HEK293 (cell line): ENCODE results near the gene BUB3.

Source experiments
- RBAK ChIP-seq: fragments of 450-650 bp; formaldehyde crosslinking; IDR thresholded peaks from 2 replicates; pipeline ENCODE4 v1.5.1; 2016; ENCODE audit warnings: missing biosample characterization, missing genetic modification characterization
- SCRT1 ChIP-seq: fragments of 450-650 bp; formaldehyde crosslinking; IDR thresholded peaks from 2 replicates; pipeline ENCODE4 v1.5.1; 2016; ENCODE audit warnings: missing biosample characterization, missing genetic modification characterization, borderline replicate concordance
- ZBTB17 ChIP-seq: fragments of 450-650 bp; formaldehyde crosslinking; IDR thresholded peaks from 2 replicates; pipeline ENCODE4 v1.5.1; 2016; ENCODE audit warnings: missing biosample characterization, missing genetic modification characterization
- ZBTB20 ChIP-seq: fragments of 450-650 bp; formaldehyde crosslinking; IDR thresholded peaks from 2 replicates; pipeline ENCODE4 v1.5.1; 2016; ENCODE audit warnings: missing biosample characterization, missing genetic modification characterization
- ZBTB21 ChIP-seq: fragments of 450-650 bp; formaldehyde crosslinking; IDR thresholded peaks from 2 replicates; pipeline ENCODE4 v1.5.1; 2017; ENCODE audit warnings: missing biosample characterization, missing genetic modification characterization
- ZBTB48 ChIP-seq: fragments of 450-650 bp; formaldehyde crosslinking; IDR thresholded peaks from 2 replicates; pipeline ENCODE4 v1.5.1; 2016; ENCODE audit warnings: missing biosample characterization, missing genetic modification characterization
- ZFHX2 ChIP-seq: fragments of 450-650 bp; formaldehyde crosslinking; conservative IDR thresholded peaks from 2 replicates; pipeline ENCODE4 v1.5.1; 2016; ENCODE audit warnings: missing biosample characterization, missing genetic modification characterization
- ZFP3 ChIP-seq: fragments of 450-650 bp; formaldehyde crosslinking; IDR thresholded peaks from 2 replicates; pipeline ENCODE4 v1.5.1; 2016; ENCODE audit warnings: low read depth, missing biosample characterization, missing genetic modification characterization
- ZNF10 ChIP-seq: fragments of 450-650 bp; formaldehyde crosslinking; IDR thresholded peaks from 2 replicates; pipeline ENCODE4 v1.5.1; 2017; ENCODE audit warnings: missing biosample characterization, missing genetic modification characterization
- ZNF112 ChIP-seq: fragments of 450-650 bp; formaldehyde crosslinking; IDR thresholded peaks from 2 replicates; pipeline ENCODE4 v1.5.0; 2017; ENCODE audit warnings: missing biosample characterization, missing genetic modification characterization
- ZNF121 ChIP-seq: fragments of 450-650 bp; formaldehyde crosslinking; IDR thresholded peaks from 2 replicates; pipeline ENCODE4 v1.5.1; 2016; ENCODE audit warnings: missing biosample characterization, missing genetic modification characterization
- ZNF132 ChIP-seq: fragments of 450-650 bp; formaldehyde crosslinking; IDR thresholded peaks from 2 replicates; pipeline ENCODE4 v1.5.1; 2017; ENCODE audit warnings: missing biosample characterization, missing genetic modification characterization, borderline replicate concordance
- ZNF155 ChIP-seq: fragments of 450-650 bp; formaldehyde crosslinking; IDR thresholded peaks from 2 replicates; pipeline ENCODE4 v1.5.1; 2016; ENCODE audit warnings: missing biosample characterization, missing genetic modification characterization
- ZNF2 ChIP-seq: fragments of 450-650 bp; formaldehyde crosslinking; IDR thresholded peaks from 2 replicates; pipeline ENCODE4 v1.5.1; 2016; ENCODE audit warnings: missing biosample characterization, missing genetic modification characterization
- ZNF214 ChIP-seq: fragments of 450-650 bp; formaldehyde crosslinking; IDR thresholded peaks from 2 replicates; pipeline ENCODE4 v1.5.1; 2017; ENCODE audit warnings: missing biosample characterization, mild to moderate bottlenecking, missing genetic modification characterization, borderline replicate concordance
- ZNF324 ChIP-seq: fragments of 450-650 bp; formaldehyde crosslinking; IDR thresholded peaks from 2 replicates; pipeline ENCODE4 v1.5.1; 2016; ENCODE audit warnings: missing biosample characterization, missing genetic modification characterization
- ZNF335 ChIP-seq: fragments of 450-650 bp; formaldehyde crosslinking; conservative IDR thresholded peaks from 2 replicates; pipeline ENCODE4 v1.5.1; 2016; ENCODE audit warnings: missing biosample characterization, missing genetic modification characterization
- ZNF341 ChIP-seq: fragments of 450-650 bp; formaldehyde crosslinking; IDR thresholded peaks from 2 replicates; pipeline ENCODE4; 2016; ENCODE audit warnings: low read depth, missing biosample characterization, missing genetic modification characterization
- ZNF354C ChIP-seq: fragments of 450-650 bp; formaldehyde crosslinking; IDR thresholded peaks from 2 replicates; pipeline ENCODE4 v1.5.1; 2016; ENCODE audit warnings: missing biosample characterization, missing genetic modification characterization, low read depth, borderline replicate concordance
- ZNF394 ChIP-seq: fragments of 450-650 bp; formaldehyde crosslinking; IDR thresholded peaks from 2 replicates; pipeline ENCODE4 v1.5.1; 2016; ENCODE audit warnings: missing biosample characterization, missing genetic modification characterization, mild to moderate bottlenecking, moderate library complexity, borderline replicate concordance
- ZNF473 ChIP-seq: fragments of 450-650 bp; formaldehyde crosslinking; IDR thresholded peaks from 2 replicates; pipeline ENCODE4 v1.5.1; 2017; ENCODE audit warnings: missing biosample characterization, missing genetic modification characterization
- ZNF548 ChIP-seq: fragments of 450-650 bp; formaldehyde crosslinking; IDR thresholded peaks from 2 replicates; pipeline ENCODE4 v1.5.1; 2016; ENCODE audit warnings: missing biosample characterization, missing genetic modification characterization
- ZNF670 ChIP-seq: fragments of 450-650 bp; formaldehyde crosslinking; IDR thresholded peaks from 2 replicates; pipeline ENCODE4 v1.5.1; 2016; ENCODE audit warnings: missing biosample characterization, missing genetic modification characterization, low read depth
- ZNF677 ChIP-seq: fragments of 450-650 bp; IDR thresholded peaks from 2 replicates; pipeline ENCODE4 v1.5.0; 2018; ENCODE audit warnings: missing biosample characterization, mild to moderate bottlenecking, missing genetic modification characterization, moderate library complexity
- ZNF747 ChIP-seq: fragments of 450-650 bp; formaldehyde crosslinking; IDR thresholded peaks from 2 replicates; pipeline ENCODE4 v1.5.1; 2016; ENCODE audit warnings: missing biosample characterization, missing genetic modification characterization
- ZNF76 ChIP-seq: fragments of 450-650 bp; formaldehyde crosslinking; IDR thresholded peaks from 2 replicates; pipeline ENCODE4; 2016; ENCODE audit warnings: low read depth, missing biosample characterization, missing genetic modification characterization, borderline replicate concordance
- ZNF768 ChIP-seq: fragments of 450-650 bp; formaldehyde crosslinking; IDR thresholded peaks from 2 replicates; pipeline ENCODE4 v1.5.1; 2018; ENCODE audit warnings: missing biosample characterization, mild to moderate bottlenecking, missing genetic modification characterization
- ZNF837 ChIP-seq: fragments of 450-650 bp; formaldehyde crosslinking; IDR thresholded peaks from 2 replicates; pipeline ENCODE4 v1.5.1; 2016; ENCODE audit warnings: missing biosample characterization, missing genetic modification characterization
- ZSCAN16 ChIP-seq: fragments of 450-650 bp; formaldehyde crosslinking; IDR thresholded peaks from 2 replicates; pipeline ENCODE4 v1.5.1; 2016; ENCODE audit warnings: missing biosample characterization, missing genetic modification characterization
- TF ChIP-seq, protein P1 (sequence below): fragments of 450-650 bp; formaldehyde crosslinking; IDR thresholded peaks from 2 replicates; pipeline ENCODE4 v1.5.1; 2016; ENCODE audit warnings: missing biosample characterization, missing genetic modification characterization
- TF ChIP-seq, protein P2 (sequence below): fragments of 450-650 bp; formaldehyde crosslinking; IDR thresholded peaks from 2 replicates; pipeline ENCODE4 v1.5.1; 2017; ENCODE audit warnings: missing biosample characterization, missing genetic modification characterization
- TF ChIP-seq, protein P3 (sequence below): fragments of 450-650 bp; IDR thresholded peaks from 2 replicates; pipeline ENCODE4 v1.5.1; 2018; ENCODE audit warnings: missing biosample characterization, missing genetic modification characterization
- TF ChIP-seq, protein P4 (sequence below): fragments of 450-650 bp; formaldehyde crosslinking; IDR thresholded peaks from 2 replicates; pipeline ENCODE4 v1.5.0; 2017; ENCODE audit warnings: missing biosample characterization, missing genetic modification characterization, borderline replicate concordance

Gene BUB3

DNA sequence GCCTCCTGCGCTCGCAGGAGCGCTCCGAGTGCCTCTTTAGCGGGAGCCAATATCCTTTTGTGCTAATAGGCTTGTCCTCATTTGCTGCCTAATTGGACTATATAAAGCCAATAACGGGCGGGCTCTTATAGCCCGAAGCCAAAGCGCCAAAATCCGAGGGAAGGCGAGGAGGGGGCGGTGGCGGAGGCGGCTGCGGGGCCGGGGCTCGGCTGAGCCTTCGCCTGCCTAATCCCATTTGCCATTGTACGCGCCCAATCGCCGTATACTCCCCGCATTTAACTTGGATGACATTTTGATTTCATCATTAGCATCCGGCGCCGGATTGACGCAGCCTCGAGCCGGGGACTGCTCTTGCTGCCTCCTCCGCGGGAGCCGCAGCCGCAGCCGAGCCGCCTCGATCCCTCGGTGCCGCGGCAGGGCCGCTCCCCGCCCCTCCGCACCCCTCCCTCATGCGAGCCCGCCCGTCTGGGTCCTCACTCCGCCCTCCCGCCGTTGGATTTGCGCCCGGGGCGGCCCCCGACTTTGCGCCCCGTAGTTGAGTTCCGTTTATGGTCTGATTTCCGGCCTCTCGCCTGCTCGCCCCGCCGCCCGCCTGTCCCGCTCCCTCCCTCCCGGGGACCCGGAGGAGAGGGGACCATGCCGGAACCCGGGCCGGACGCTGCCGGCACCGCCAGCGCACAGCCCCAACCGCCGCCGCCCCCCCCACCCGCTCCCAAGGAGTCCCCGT lies 18.6 kb upstream of the BUB3 start, which contains the start of gene HMX3 (continued):
- TF ChIP-seq, protein P1, sequence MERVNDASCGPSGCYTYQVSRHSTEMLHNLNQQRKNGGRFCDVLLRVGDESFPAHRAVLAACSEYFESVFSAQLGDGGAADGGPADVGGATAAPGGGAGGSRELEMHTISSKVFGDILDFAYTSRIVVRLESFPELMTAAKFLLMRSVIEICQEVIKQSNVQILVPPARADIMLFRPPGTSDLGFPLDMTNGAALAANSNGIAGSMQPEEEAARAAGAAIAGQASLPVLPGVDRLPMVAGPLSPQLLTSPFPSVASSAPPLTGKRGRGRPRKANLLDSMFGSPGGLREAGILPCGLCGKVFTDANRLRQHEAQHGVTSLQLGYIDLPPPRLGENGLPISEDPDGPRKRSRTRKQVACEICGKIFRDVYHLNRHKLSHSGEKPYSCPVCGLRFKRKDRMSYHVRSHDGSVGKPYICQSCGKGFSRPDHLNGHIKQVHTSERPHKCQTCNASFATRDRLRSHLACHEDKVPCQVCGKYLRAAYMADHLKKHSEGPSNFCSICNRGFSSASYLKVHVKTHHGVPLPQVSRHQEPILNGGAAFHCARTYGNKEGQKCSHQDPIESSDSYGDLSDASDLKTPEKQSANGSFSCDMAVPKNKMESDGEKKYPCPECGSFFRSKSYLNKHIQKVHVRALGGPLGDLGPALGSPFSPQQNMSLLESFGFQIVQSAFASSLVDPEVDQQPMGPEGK, result peak; percentile 65
- peak; percentile 28; the same call in 1 of the 2 replicates for TF ChIP-seq ZBTB48 (tag by site-specific recombination)
- TF ChIP-seq ZNF394 (tag by site-specific recombination), result no peak
- no peak for TF ChIP-seq SCRT1 (tag by site-specific recombination)
- no peak for TF ChIP-seq ZNF768 (tag by site-specific recombination)
- TF ChIP-seq, protein P2, sequence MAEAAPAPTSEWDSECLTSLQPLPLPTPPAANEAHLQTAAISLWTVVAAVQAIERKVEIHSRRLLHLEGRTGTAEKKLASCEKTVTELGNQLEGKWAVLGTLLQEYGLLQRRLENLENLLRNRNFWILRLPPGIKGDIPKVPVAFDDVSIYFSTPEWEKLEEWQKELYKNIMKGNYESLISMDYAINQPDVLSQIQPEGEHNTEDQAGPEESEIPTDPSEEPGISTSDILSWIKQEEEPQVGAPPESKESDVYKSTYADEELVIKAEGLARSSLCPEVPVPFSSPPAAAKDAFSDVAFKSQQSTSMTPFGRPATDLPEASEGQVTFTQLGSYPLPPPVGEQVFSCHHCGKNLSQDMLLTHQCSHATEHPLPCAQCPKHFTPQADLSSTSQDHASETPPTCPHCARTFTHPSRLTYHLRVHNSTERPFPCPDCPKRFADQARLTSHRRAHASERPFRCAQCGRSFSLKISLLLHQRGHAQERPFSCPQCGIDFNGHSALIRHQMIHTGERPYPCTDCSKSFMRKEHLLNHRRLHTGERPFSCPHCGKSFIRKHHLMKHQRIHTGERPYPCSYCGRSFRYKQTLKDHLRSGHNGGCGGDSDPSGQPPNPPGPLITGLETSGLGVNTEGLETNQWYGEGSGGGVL (tag by site-specific recombination), result no peak; the same call in 1 of the 2 replicates
- no peak for TF ChIP-seq ZNF2 (tag by site-specific recombination)
- no peak for TF ChIP-seq ZNF76 (tag by site-specific recombination)
- TF ChIP-seq ZSCAN16 (tag by site-specific recombination), result no peak
- TF ChIP-seq ZBTB17 (tag by site-specific recombination), result no peak
- no peak for TF ChIP-seq ZNF132 (tag by site-specific recombination)
- TF ChIP-seq ZNF670 (tag by site-specific recombination), result no peak
- TF ChIP-seq ZNF473 (tag by site-specific recombination), result no peak
- no peak for TF ChIP-seq ZNF121 (tag by site-specific recombination)
- peak; percentile 50; the same call in 1 of the 2 replicates for TF ChIP-seq ZBTB20 (tag by site-specific recombination)
- peak; percentile 93 for TF ChIP-seq ZNF335 (tag by site-specific recombination)
- TF ChIP-seq ZFP3 (tag by site-specific recombination), result no peak
- TF ChIP-seq ZNF548, result no peak
- no peak for TF ChIP-seq ZNF677 (tag by site-specific recombination)
- no peak for TF ChIP-seq ZNF324
- TF ChIP-seq ZNF747, result no peak
- TF ChIP-seq ZNF837 (tag by site-specific recombination), result no peak
- TF ChIP-seq ZNF155, result no peak
- no peak for TF ChIP-seq ZBTB21
- peak; percentile 85 for TF ChIP-seq ZFHX2 (tag by site-specific recombination)
- TF ChIP-seq RBAK (tag by site-specific recombination), result no peak
- TF ChIP-seq, protein P3, sequence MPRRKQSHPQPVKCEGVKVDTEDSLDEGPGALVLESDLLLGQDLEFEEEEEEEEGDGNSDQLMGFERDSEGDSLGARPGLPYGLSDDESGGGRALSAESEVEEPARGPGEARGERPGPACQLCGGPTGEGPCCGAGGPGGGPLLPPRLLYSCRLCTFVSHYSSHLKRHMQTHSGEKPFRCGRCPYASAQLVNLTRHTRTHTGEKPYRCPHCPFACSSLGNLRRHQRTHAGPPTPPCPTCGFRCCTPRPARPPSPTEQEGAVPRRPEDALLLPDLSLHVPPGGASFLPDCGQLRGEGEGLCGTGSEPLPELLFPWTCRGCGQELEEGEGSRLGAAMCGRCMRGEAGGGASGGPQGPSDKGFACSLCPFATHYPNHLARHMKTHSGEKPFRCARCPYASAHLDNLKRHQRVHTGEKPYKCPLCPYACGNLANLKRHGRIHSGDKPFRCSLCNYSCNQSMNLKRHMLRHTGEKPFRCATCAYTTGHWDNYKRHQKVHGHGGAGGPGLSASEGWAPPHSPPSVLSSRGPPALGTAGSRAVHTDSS (tag by site-specific recombination), result no peak
- no peak for TF ChIP-seq ZNF10 (tag by site-specific recombination)
- TF ChIP-seq, protein P4, sequence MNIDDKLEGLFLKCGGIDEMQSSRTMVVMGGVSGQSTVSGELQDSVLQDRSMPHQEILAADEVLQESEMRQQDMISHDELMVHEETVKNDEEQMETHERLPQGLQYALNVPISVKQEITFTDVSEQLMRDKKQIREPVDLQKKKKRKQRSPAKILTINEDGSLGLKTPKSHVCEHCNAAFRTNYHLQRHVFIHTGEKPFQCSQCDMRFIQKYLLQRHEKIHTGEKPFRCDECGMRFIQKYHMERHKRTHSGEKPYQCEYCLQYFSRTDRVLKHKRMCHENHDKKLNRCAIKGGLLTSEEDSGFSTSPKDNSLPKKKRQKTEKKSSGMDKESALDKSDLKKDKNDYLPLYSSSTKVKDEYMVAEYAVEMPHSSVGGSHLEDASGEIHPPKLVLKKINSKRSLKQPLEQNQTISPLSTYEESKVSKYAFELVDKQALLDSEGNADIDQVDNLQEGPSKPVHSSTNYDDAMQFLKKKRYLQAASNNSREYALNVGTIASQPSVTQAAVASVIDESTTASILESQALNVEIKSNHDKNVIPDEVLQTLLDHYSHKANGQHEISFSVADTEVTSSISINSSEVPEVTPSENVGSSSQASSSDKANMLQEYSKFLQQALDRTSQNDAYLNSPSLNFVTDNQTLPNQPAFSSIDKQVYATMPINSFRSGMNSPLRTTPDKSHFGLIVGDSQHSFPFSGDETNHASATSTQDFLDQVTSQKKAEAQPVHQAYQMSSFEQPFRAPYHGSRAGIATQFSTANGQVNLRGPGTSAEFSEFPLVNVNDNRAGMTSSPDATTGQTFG (tag by site-specific recombination), result no peak
- TF ChIP-seq ZNF112 (tag by site-specific recombination), result no peak
- no peak for TF ChIP-seq ZNF341 (tag by site-specific recombination)
- TF ChIP-seq ZNF214 (tag by site-specific recombination), result no peak
- no peak for TF ChIP-seq ZNF354C
